Erythroblast (primary cell): Measurements from ENCODE around the gene MLN.

Experiments
- GATA1 ChIP-seq: IDR thresholded peaks from 2 replicates; pipeline ENCODE4 v1.6.1; 2011; ENCODE audit warnings: low read depth, mild to moderate bottlenecking, control low read depth, low read length, moderate library complexity
- POLR2A ChIP-seq: IDR thresholded peaks from 2 replicates; pipeline ENCODE4 v1.6.1; 2011; ENCODE audit warnings: mild to moderate bottlenecking, low read length

- no peak for TF ChIP-seq POLR2A
- TF ChIP-seq GATA1: no peak
Observed at GRCh38 chr6:33777398-33778388, 26.1 kb downstream of the MLN start.
